D721Med (cell line): Measurements from ENCODE around the gene OR10J4.

Source experiments
- DNase-seq: peaks from one replicate; pipeline ENCODE4 v3.0.0; 2011; ENCODE audit warnings: low spot score; ENCODE audit not compliant: insufficient read length
- FAIRE-seq: peaks from 2 replicates; lab custom pipeline; 2011; peaks lifted over from hg19 to GRCh38; lab: Jason Lieb, UNC
- CTCF ChIP-seq: IDR thresholded peaks from 2 replicates; pipeline ENCODE4 v1.5.1; 2012; ENCODE audit warnings: mild to moderate bottlenecking, control low read depth; ENCODE audit not compliant: insufficient read depth; ENCODE audit errors: missing control alignments

OR10J4 gene

DNA sequence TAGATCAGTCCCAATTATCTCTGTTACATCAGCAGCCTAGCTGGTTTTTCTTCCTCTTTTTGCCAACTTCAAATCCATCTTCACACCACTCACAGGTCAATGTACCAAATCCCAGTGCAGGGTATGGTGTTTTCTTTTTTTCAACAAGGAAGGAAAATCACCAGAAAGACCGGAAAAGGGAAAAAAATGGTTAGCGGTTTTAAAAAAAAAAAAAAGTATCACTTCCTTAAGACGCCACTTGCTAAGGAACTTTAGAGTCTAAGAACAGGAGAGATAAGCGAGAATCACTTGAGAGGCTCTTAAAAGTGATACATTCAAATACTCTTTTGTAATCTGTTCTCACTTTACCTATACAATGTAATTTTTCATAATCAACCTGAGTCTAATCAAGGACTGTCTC lies 4.5 kb downstream of the OR10J4 start:
- FAIRE-seq (no peak), DNase-seq (no peak)
- TF ChIP-seq CTCF = no peak

DNA sequence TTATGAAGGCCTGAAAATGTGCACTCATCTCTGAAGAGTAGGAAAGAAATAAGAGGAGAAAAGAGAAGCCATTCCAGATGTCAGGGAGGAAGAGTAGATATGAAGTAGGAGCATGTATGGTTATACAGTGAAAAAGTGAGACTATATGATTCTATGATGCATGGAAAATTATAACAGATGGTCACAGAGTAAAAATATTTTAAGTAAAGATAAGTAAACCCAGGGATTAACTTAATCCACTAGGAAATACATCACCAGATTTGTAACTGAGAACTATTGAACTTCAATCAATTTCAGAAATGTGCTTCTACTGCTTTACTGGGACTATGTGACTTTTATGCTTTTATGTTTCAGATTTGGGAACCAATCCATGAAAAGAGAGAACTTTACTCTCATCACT lies 7.4 kb downstream of the OR10J4 start, which contains the start of gene OR10J1:
OR10J1 (plus strand) TSS at position 301 of the 400 bp plus-strand sequence; CDS start at position 371, 70 bp downstream.
- no peak for DNase-seq
- TF ChIP-seq CTCF = no peak
- peak; percentile 88 for FAIRE-seq

GRCh38 chr1:159441360-159441759 lies 9.4 kb downstream of the OR10J4 start:
- TF ChIP-seq CTCF = no peak

DNA sequence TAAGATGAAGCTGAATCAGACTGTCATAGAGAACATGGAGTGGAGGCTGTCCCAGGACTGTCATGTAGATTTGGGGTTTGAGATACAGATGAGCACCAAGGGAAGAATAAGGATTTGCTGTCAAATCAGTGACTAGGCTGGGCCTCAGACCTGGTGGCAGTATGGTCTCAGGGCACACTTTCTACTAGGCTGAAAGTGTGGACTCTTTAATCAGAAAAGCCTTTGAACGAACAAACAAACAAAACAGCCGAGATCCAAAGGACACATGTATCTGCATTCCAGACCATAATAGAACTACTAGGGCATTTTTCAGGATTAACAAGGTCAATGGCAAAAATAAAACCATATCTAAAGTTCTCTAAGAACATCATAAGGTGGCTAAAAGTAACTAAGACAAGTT lies 10.4 kb downstream of the OR10J4 start:
- DNase-seq = no peak
- FAIRE-seq = peak; percentile 21
- TF ChIP-seq CTCF = no peak

More at GRCh38 chr1:159441360-159441759, 9.4 kb downstream of the OR10J4 start:
- no peak for DNase-seq
- FAIRE-seq = no peak

DNA sequence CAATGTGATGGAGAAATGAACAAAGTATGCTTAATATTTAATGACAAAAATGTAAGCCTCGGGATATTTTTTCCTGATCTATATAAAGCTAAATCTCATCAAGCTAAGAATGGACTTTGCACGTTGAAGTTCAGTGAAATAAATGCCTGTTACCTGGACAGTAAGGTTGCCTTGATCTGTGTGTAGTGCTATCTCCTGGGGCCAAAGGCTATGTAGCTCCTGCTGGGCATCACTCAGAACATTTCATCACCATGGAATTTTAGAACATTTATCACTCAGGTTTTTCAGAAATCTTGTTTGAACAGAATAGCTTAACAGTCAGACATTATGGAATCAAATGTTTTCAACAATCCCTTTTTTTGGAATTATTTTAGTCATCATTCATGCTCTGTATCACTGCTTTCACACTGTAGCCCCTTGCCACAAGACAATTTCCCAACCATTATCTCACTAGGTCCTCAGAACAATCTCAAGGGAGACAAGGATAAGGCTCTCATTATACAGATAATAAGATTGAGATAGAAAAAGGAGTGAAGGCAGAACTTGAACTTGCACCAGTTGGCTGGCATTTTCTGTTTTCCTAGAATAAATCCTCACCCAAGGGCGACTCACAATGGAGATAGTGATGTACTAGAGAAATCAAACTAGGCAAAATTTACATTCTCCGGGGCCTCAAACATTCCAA lies 11.2 kb downstream of the OR10J4 start:
- DNase-seq (no peak), FAIRE-seq (no peak)
- no peak for TF ChIP-seq CTCF

GRCh38 chr1:159444511-159444910 lies 12.5 kb downstream of the OR10J4 start:
- FAIRE-seq (no peak), DNase-seq (no peak)

More at GRCh38 chr1:159444511-159444910, 12.5 kb downstream of the OR10J4 start:
- no peak for TF ChIP-seq CTCF
